PC-3 (cell line): ENCODE results near the gene GOLGA7B. TPM values are rescaled to one million over a fixed set of nuclear protein-coding genes. Genes with fewer than 3 reads are reported as not detected.

ENCODE experiments used
- ATAC-seq: fragments of 200-7000 bp; cut with Tn5 transposase; 2 replicates; pipeline ENCODE4 v1.9.1; 2020; ENCODE audit warnings: mild to moderate bottlenecking, moderate library complexity
- BruUV-seq: library from RNA; stranded (reverse); fragments of 400-500 nt; replicated peaks from 2 replicates; lab custom pipeline; 2021; lab: Mats Ljungman, UMichigan
- CTCF ChIA-PET: fragments of 300-600 bp; sonication (Branson Sonifier 250); formaldehyde crosslinking; loops from one replicate; lab custom pipeline; 2022; ENCODE audit warnings: antibody characterized with exemption; lab: Charles Lee
- POLR2A ChIA-PET: fragments of 300-600 bp; sonication (Branson Sonifier 250); formaldehyde crosslinking; loops from one replicate; lab custom pipeline; 2022; ENCODE audit warnings: antibody characterized with exemption; ENCODE audit not compliant: unreplicated experiment; lab: Charles Lee
- DNase-seq: peaks from one replicate; pipeline ENCODE4 v3.0.0-alpha.2; 2015
- H2AFZ ChIP-seq: fragments of 300-600 bp; sonication (generic); 2 replicates; pipeline ENCODE4 v1.6.0; 2016; ENCODE audit warnings: antibody characterized with exemption, low read length
- H3F3A ChIP-seq: fragments of 300-600 bp; sonication (generic); one replicate; pipeline ENCODE4 v1.6.0; 2017; ENCODE audit warnings: antibody characterized with exemption, low read length, control low read depth, mild to moderate bottlenecking; ENCODE audit not compliant: unreplicated experiment
- H3K27ac ChIP-seq: fragments of 300-600 bp; sonication (generic); 2 replicates; pipeline ENCODE4 v1.5.1; 2016; ENCODE audit warnings: mild to moderate bottlenecking, low read length
- H3K27me3 ChIP-seq: fragments of 300-600 bp; sonication (generic); 2 replicates; pipeline ENCODE4 v1.6.1; 2016; ENCODE audit warnings: low read length, mixed read lengths
- H3K36me3 ChIP-seq: fragments of 300-600 bp; sonication (generic); 2 replicates; pipeline ENCODE4 v1.6.1; 2016; ENCODE audit warnings: low read depth, mixed run types, low read length, mixed read lengths
- H3K4me1 ChIP-seq: fragments of 300-600 bp; sonication (generic); 2 replicates; pipeline ENCODE4 v1.5.1; 2016; ENCODE audit warnings: low read length; ENCODE audit not compliant: insufficient read depth
- H3K4me2 ChIP-seq: fragments of 300-600 bp; sonication (generic); 2 replicates; pipeline ENCODE4 v1.6.0; 2016; ENCODE audit warnings: low read length
- H3K4me3 ChIP-seq: fragments of 300-600 bp; sonication (generic); 2 replicates; pipeline ENCODE4 v1.5.1; 2016; ENCODE audit warnings: mild to moderate bottlenecking, low read length, mixed read lengths
- H3K79me2 ChIP-seq: fragments of 300-600 bp; sonication (generic); 2 replicates; pipeline ENCODE4 v1.6.1; 2017; ENCODE audit warnings: low read length, mixed read lengths
- H3K9ac ChIP-seq: fragments of 300-600 bp; sonication (generic); 2 replicates; pipeline ENCODE4 v1.6.0; 2016; ENCODE audit warnings: mild to moderate bottlenecking, low read length
- H3K9me2 ChIP-seq: fragments of 300-600 bp; sonication (generic); replicated peaks from 2 replicates; pipeline ENCODE4 v1.6.1; 2016; ENCODE audit warnings: mixed run types, low read length, mixed read lengths
- H3K9me3 ChIP-seq: fragments of 300-600 bp; sonication (generic); 2 replicates; pipeline ENCODE4 v1.6.1; 2016; ENCODE audit warnings: low read length, mixed read lengths
- H4K20me1 ChIP-seq: fragments of 300-600 bp; sonication (generic); 2 replicates; pipeline ENCODE4 v1.6.1; 2016; ENCODE audit warnings: low read length, mixed read lengths
- CTCF ChIP-seq: fragments of 300-600 bp; sonication (generic); conservative IDR thresholded peaks from 2 replicates; pipeline ENCODE4 v1.5.1; 2017; ENCODE audit warnings: antibody characterized with exemption, low read depth, mild to moderate bottlenecking, low read length
- EZH2 ChIP-seq: fragments of 300-600 bp; sonication (generic); IDR thresholded peaks from one replicate; pipeline ENCODE4 v1.6.1; 2017; ENCODE audit warnings: antibody characterized with exemption, mild to moderate bottlenecking, low read length; ENCODE audit not compliant: unreplicated experiment
- EZH2phosphoT487 ChIP-seq: fragments of 300-600 bp; sonication (generic); IDR thresholded peaks from 2 replicates; pipeline ENCODE4 v1.6.1; 2018; ENCODE audit warnings: mild to moderate bottlenecking, antibody characterized with exemption, low read length, borderline replicate concordance
- intact Hi-C: fragments of 100-400 bp; cut with micrococcal nuclease; formaldehyde crosslinking; loops from 2 replicates; pipeline ENCODE4 v1.9.0; 2023
- total RNA-seq: library from RNA; depleted of rRNA; stranded (reverse); fragments of >200 nt; gene quantifications from 2 replicates; pipeline ENCODE4 v1.2.3, GENCODE V29; 2014

GOLGA7B gene
- total RNA-seq, 1 experiment from 2014 or later, result 0.26 TPM

- Histone ChIP-seq H3F3A (no peaks in the 10 kb centered on the region), H3K4me1 (peaks cover 8% of the 10 kb centered on the region; the same call in 1 of the 2 replicates), H3K9me2 (no peaks in the 10 kb centered on the region), H3K27ac (no peak overlapping the region), H3K27me3 (no peaks in the 10 kb centered on the region), H3K9me3 (no peaks in the 10 kb centered on the region), H3K4me3 (no peak overlapping the region), H4K20me1 (no peaks in the 10 kb centered on the region), H2AFZ (no peak overlapping the region), H3K36me3 (no peaks in the 10 kb centered on the region), H3K4me2 (no peak overlapping the region), H3K79me2 (no peaks in the 10 kb centered on the region), H3K9ac (no peak overlapping the region)
- POLR2A ChIA-PET, result no interaction called here
- TF ChIP-seq EZH2, result no peak
- TF ChIP-seq CTCF, result no peak
- TF ChIP-seq EZH2phosphoT487, result no peak
- no peak for ATAC-seq
- CTCF ChIA-PET, result no interaction called here
- no TSS peak for BruUV-seq
- peak; percentile 23 for DNase-seq
- intact Hi-C loops, result no loop called here
These were observed 5.1 kb downstream of the GOLGA7B start for GRCh38 chr10:97854743-97855142.

GRCh38 chr10:97858001-97858439 is 8.4 kb downstream of the GOLGA7B start:
- Histone ChIP-seq H4K20me1 (no peaks in the 10 kb centered on the region), H3K9ac (no peak overlapping the region), H3K27ac (no peak overlapping the region), H3K4me1 (peaks cover 21% of the 10 kb centered on the region), H3K27me3 (no peaks in the 10 kb centered on the region), H3K4me3 (no peak overlapping the region), H3F3A (no peaks in the 10 kb centered on the region), H3K36me3 (no peaks in the 10 kb centered on the region), H3K9me2 (no peaks in the 10 kb centered on the region), H3K9me3 (no peaks in the 10 kb centered on the region), H2AFZ (no peak overlapping the region), H3K79me2 (no peaks in the 10 kb centered on the region), H3K4me2 (no peak overlapping the region)
- peak; percentile 45; the same call in 1 of the 2 replicates for ATAC-seq
- no TSS peak for BruUV-seq
- POLR2A ChIA-PET, result no interaction called here
- CTCF ChIA-PET, result no interaction called here
- DNase-seq, result peak; percentile 29
- intact Hi-C loops, result no loop called here
- no peak for TF ChIP-seq CTCF

- Histone ChIP-seq H3K36me3 (no peaks in the 10 kb centered on the region), H3F3A (no peaks in the 10 kb centered on the region), H3K4me2 (no peak overlapping the region), H3K9me2 (no peaks in the 10 kb centered on the region), H3K27ac (no peak overlapping the region), H3K27me3 (no peaks in the 10 kb centered on the region), H2AFZ (no peak overlapping the region), H3K4me1 (peaks cover 21% of the 10 kb centered on the region), H3K9me3 (no peaks in the 10 kb centered on the region), H3K9ac (no peak overlapping the region), H4K20me1 (no peaks in the 10 kb centered on the region), H3K4me3 (no peak overlapping the region), H3K79me2 (no peaks in the 10 kb centered on the region)
- peak; percentile 99 for ATAC-seq
- CTCF ChIA-PET, result interaction anchor here (1.3 kb wide), 1 partner anchor 8 kb away, joined by 5 read pairs; no protein-coding TSS in a partner anchor
- TF ChIP-seq EZH2phosphoT487 (no peak), EZH2 (no peak), CTCF (no peak)
- BruUV-seq, result no TSS peak
- intact Hi-C loops, result no loop called here
- POLR2A ChIA-PET, result no interaction called here
- peak; percentile 77 for DNase-seq
These were observed 11.6 kb downstream of the GOLGA7B start for GRCh38 chr10:97861097-97861750.
